Measurements from ENCODE around the gene KIZ. TPM values are rescaled to one million over a fixed set of nuclear protein-coding genes. Genes with fewer than 3 reads are reported as not detected.

Gene KIZ
- total and polyA plus RNA-seq, 2 of the 4 experiments (the other 2 are of a cell fraction) = 9.9 to 14.0 TPM

DNA sequence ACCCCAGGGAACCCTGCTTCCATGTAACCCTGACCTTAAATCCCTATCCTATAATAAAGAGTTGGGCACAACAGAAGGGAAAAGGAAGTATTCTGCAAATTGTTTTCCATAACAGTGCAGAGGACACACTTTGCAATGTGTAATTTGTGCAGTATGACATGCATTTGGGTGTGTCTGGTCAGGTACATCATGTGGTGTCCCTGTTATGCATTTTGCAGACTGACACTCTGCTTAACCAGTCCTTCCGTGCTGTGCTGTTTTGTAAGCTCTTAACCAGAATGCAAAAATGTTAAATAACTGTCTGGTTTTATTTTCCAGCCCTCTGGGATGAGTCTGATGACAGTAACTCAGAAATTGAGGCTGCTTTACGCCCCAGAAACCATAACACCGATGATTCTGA lies 120.3 kb downstream of the KIZ start:
- ChIA-PET CTCF (no interaction called here), POLR2A (ENCODE audit: unreplicated experiment) (no interaction called here)
- Histone ChIP-seq H3K27me3 (ENCODE audit: control insufficient read depth, insufficient read depth, low read length) (no peaks in the 10 kb centered on the region), H3K56ac (ENCODE audit: extremely low read depth, insufficient read depth, low read length) (no peak overlapping the region), H3K4ac (ENCODE audit: low read depth, low read length) (no peak overlapping the region), H3K14ac (replicated peaks; ENCODE audit: low read depth, low read length) (no peak overlapping the region), H4K5ac (ENCODE audit: low read depth, low read length) (no peak overlapping the region), H2BK120ac (ENCODE audit: low read depth, low read length) (no peak overlapping the region), H2AK5ac (ENCODE audit: low read depth, low read length) (no peak overlapping the region), H3K4me1 (ENCODE audit: control insufficient read depth, insufficient read depth, low read length) (no peaks in the 10 kb centered on the region), H2AFZ (replicated peaks; ENCODE audit: low read length, poor library complexity) (no peak overlapping the region), H3K27ac (ENCODE audit: insufficient read depth, low read length) (no peak overlapping the region), H2AK9ac (replicated peaks; ENCODE audit: low read depth, low read length, poor library complexity) (no peak overlapping the region), H3K36me3 (ENCODE audit: control insufficient read depth, insufficient read depth, low read length) (0 out of 2 replicates have a peak, but pooled peaks cover 2% of the 10 kb centered on the region), H2BK5ac (ENCODE audit: low read depth, low read length, poor library complexity, severe bottlenecking) (no peak overlapping the region), H3K18ac (ENCODE audit: low read depth, low read length) (no peak overlapping the region), H3K9me1 (ENCODE audit: insufficient read depth, low read length) (0 out of 2 replicates have a peak, but pooled peaks cover 4% of the 10 kb centered on the region), H4K8ac (ENCODE audit: low read depth in 2 of 2, low read length in 2 of 2) (no peak overlapping the region), H4K20me1 (ENCODE audit: insufficient read depth, low read length) (no peaks in the 10 kb centered on the region), H3K4me2 (ENCODE audit: low read depth, low read length) (no peak overlapping the region), H3K9me3 (ENCODE audit: control insufficient read depth, insufficient read depth, low read length) (no peaks in the 10 kb centered on the region), H4K91ac (ENCODE audit: insufficient read depth, low read depth, low read length) (no peak overlapping the region), H3K79me1 (ENCODE audit: low read depth in 1 of 2, low read length in 2 of 2) (no peaks in the 10 kb centered on the region), H3K4me3 (ENCODE audit: insufficient read depth, low read depth, low read length) (no peak overlapping the region), H2BK15ac (ENCODE audit: low read depth, low read length) (no peak overlapping the region), H2BK20ac (ENCODE audit: low read depth, low read length) (no peak overlapping the region), H3K23ac (ENCODE audit: low read depth, low read length) (no peak overlapping the region), H3K9ac (ENCODE audit: low read depth, low read length) (no peak overlapping the region)
- 60% methylated on average over 1 of the region's 3 CpGs; no CpG with 5 or more reads in 1 of the 2 experiments for WGBS, 2 experiments (ENCODE audit: extremely low coverage in 2 of 2, insufficient read length in 1 of 2)
- dilution Hi-C loops (cut with HindIII; ENCODE audit: low sequenced_read_pairs, unreplicated experiment) (no loop called here), intact Hi-C loops (cut with micrococcal nuclease) (no loop called here), in situ Hi-C loops (cut with MboI; ENCODE audit: low sequenced_read_pairs) (loop anchor here (25.0 kb wide), 1 partner anchor 384 kb away; no protein-coding TSS in a partner anchor)
- TF ChIP-seq, protein P1, sequence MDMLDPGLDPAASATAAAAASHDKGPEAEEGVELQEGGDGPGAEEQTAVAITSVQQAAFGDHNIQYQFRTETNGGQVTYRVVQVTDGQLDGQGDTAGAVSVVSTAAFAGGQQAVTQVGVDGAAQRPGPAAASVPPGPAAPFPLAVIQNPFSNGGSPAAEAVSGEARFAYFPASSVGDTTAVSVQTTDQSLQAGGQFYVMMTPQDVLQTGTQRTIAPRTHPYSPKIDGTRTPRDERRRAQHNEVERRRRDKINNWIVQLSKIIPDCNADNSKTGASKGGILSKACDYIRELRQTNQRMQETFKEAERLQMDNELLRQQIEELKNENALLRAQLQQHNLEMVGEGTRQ (IDR thresholded peaks at IDR 0.05; ENCODE audit: low read depth, low read length) = no peak
- TF ChIP-seq ELK1 (IDR thresholded peaks at IDR 0.05; ENCODE audit: borderline replicate concordance, low read depth, low read length) (no peak), RCOR1 (IDR thresholded peaks at IDR 0.05; ENCODE audit: insufficient replicate concordance, low read length) (no peak), MAZ (IDR thresholded peaks at IDR 0.05; ENCODE audit: borderline replicate concordance, low read depth, low read length) (no peak), MAFK (IDR thresholded peaks at IDR 0.05; ENCODE audit: low read depth, low read length) (no peak), CEBPB (IDR thresholded peaks at IDR 0.05; ENCODE audit: low read depth, low read length) (no peak), FOS (IDR thresholded peaks at IDR 0.05; ENCODE audit: low read depth, low read length) (no peak), NFE2L2 (IDR thresholded peaks at IDR 0.05; ENCODE audit: low read depth, low read length) (no peak), POLR2A (IDR thresholded peaks at IDR 0.05; ENCODE audit: low read depth, low read length) (no peak), MXI1 (IDR thresholded peaks at IDR 0.05; ENCODE audit: borderline replicate concordance, low read depth, low read length) (no peak), RAD21 (IDR thresholded peaks at IDR 0.05; ENCODE audit: low read length) (no peak), SMC3 (IDR thresholded peaks at IDR 0.05; ENCODE audit: low read depth, low read length) (no peak), RFX5 (IDR thresholded peaks at IDR 0.05; ENCODE audit: low read depth, low read length) (no peak), CHD1 (IDR thresholded peaks at IDR 0.05; ENCODE audit: low read depth, low read length) (no peak), BHLHE40 (IDR thresholded peaks at IDR 0.05; ENCODE audit: low read depth, low read length) (no peak)
- TF ChIP-seq, protein P2, sequence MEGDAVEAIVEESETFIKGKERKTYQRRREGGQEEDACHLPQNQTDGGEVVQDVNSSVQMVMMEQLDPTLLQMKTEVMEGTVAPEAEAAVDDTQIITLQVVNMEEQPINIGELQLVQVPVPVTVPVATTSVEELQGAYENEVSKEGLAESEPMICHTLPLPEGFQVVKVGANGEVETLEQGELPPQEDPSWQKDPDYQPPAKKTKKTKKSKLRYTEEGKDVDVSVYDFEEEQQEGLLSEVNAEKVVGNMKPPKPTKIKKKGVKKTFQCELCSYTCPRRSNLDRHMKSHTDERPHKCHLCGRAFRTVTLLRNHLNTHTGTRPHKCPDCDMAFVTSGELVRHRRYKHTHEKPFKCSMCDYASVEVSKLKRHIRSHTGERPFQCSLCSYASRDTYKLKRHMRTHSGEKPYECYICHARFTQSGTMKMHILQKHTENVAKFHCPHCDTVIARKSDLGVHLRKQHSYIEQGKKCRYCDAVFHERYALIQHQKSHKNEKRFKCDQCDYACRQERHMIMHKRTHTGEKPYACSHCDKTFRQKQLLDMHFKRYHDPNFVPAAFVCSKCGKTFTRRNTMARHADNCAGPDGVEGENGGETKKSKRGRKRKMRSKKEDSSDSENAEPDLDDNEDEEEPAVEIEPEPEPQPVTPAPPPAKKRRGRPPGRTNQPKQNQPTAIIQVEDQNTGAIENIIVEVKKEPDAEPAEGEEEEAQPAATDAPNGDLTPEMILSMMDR (conservative IDR thresholded peaks at IDR 0.05; ENCODE audit: low read depth, low read length) = no peak
- ATAC-seq (ENCODE audit: low read depth) = no peak
- no peak for DNase-seq
- no TSS peak for BruUV-seq (replicated peaks)

Measured in IMR-90 (cell line).